Fibroblast of gingiva (primary cell): ENCODE results near the gene RCAN2.
A peak's percentile ranks its signal among the peaks of the same experiment; 100 is the strongest.

Experiments used
- DNase-seq: peaks from one replicate; pipeline ENCODE4 v3.0.0-alpha.2; 2011; ENCODE audit warnings: low read depth

The RCAN2 gene

DNA sequence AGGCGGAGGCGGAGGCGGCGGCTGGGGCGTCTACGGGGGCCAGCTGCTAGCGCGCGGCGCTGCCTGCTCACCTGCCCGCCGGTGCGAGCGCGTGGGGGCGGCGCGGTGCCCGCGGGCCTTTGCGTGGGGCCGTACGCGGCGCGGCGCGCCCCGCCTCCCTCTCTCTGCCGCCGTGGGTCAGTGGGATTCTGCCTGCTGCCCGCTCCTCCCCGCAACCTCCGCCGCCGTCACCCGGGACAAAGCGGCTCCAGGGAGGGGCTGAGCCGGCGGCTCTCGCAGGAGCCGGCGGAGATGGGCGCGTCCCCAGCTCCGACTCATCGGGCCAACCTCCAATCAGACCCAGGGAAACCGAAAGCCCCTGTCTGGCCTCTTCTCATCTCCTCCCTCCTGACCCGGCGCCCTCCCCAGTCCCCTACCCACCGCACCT lies at the start of gene RCAN2:
Gene RCAN2 (minus strand): TSS at position 249 of the 427 bp plus-strand sequence.
- peak; percentile 26 for DNase-seq

DNA sequence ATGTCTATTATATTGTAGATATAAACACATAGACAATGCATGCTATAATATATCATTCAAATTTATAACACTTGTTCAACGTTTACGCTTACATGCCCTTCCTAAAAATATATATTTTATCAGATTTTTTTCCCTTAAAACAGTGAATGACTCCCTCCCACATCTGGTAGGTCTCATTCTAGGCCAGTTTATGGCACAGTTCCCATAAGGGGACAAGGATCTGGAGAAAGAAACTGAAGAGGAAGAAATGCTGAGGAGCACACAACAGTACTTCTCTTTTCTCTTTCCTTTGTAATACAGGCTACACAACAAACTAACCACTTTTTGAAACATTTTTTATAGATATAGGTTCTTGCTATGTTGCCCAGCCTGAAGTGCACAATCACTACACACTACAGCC lies 48.6 kb upstream of the RCAN2 start:
- no peak for DNase-seq

DNA sequence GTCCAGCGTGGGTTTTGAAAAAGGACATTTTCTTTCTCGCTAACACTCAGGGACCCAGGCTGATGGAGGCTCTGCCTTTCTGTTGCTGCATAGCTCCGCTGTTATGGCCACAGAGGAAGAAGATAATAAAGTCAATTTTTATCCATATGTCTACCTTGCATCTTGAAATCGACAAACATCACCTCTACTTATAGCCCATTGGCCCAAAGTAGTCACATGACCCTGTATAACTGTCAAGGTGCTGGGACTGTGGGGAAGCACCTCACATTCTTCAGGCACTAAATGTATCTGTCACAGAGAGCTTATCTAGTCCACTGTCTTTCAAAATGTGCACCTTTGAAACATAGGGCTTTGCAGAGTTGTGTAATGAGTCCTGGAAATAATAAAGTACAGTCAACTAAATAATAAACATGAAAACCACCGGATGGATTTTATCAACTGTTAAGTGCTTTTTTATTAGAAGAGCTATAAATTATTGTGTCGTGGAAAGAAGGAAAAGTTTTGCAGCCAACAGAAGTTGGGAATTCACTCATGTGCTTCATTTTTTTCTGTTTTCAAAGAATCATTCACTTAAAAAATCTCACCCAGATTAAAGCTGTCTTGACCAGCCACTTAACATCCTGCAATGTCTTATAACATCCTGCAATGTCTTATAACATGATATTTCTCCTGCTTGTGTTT lies 47.7 kb upstream of the RCAN2 start:
- DNase-seq, result no peak

DNA sequence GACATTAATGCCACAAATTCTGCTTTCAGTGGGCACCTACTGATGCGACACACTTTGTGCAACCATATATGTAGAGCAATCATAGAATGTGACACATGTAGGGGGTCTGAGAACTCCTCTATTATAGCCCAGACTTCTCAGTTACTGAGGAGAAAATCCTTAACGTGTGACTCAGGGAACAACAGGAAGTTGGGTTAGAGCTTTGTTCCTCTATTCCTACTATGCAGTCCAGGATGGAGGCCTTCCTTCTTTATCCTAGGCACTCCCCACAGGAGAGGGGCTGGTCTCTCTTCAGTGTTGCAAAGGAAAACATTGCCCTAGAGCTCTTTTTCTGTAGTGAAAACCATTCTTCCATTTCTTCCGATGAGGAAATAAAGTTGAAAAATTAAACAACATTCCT lies 39.6 kb upstream of the RCAN2 start:
- DNase-seq, result no peak

DNA sequence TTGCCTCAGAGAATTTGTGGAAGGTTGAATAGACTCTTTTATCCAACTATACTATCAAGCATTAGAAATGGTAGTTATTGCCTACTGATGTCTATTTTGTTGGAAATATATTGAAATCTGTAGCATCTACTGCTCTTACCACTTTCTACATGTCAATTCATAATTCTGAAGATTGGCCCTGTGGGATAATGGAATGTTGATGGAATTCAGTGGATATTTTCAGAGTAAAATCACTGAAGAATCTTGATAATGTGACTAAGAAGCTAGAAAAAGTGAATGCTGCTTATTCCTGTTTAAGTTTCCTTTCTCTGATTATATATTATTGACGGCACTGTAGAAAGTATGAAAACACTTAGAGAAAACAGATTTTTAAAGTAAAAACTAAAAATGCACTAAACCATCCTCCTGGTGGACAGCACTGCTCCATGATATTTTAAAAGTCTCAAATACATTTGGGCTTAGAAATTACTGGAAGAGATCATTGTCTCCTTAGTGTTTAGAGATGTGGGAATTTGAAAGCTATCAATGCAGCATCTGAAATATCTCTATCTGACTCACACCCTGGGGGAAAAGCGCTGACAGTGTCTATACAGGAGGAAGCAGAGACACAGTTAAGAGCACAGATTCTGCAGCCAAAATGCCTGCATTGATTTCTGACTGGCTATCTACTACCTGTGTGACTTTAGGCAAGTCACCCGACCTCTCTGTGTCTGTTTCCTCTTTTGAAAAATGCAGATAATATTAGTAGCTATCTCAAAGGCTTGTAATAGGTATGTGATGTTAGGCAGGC lies 37.9 kb upstream of the RCAN2 start:
- DNase-seq, result no peak

DNA sequence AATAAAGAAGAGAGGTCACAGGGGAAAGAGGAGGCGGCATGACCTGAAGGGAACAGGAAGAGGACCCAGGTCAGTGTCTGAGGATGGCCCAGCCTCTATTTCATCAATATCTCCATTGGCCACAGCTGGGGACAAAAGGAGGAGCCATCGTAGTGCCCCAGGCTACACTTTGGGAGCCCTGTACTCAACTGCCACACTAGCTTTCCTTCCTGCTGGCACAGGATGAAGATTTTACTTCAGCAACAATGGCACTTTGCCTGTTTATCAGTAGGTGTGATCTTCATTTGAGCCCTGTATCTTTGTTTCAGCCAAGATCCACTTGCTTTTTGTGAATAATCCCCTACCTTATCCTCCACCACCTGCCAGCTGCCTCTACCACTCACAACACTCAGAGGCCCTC lies 35.4 kb upstream of the RCAN2 start:
- no peak for DNase-seq

DNA sequence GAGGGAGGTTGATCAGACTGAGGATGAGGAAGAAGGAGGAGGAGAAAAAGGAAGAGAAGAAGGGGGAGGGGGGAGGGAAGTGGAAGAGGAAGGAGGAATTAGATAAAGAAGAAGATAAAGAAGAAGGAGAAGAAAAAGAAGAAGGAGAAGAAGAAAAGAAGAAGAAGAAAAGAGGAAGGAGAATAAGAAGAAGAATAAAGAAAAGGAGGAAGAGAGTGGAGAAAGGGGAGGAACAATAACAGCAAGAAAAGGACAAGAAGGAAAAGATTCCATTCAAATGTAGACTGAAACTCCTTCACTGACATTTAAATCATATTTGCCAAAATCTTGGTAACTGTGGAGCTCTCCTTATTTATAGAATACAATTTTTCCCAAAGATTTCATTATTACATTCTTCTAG lies 34.3 kb upstream of the RCAN2 start:
- no peak for DNase-seq

DNA sequence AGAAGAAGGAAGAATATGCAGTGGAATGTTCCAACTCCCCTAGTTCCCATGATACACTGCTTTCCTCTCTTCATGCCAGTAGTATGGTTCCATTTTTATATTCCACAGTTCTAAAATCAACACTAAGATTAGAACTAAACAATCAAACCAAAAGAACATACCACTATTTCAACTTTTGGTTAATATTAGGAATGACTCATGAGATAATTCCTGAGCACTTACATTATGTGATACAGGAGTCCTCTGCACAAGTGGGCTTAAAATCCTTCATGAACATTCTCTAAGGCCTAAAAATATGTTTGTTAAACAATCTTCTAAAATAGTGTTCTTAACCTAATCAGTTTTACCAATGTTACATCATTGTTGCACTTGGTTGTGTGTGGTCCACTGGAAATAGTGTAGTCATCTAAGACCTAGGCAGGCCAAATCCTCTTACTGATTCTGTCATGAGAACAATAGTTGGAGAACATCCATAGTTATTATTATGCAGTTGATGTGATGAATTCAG lies 30.3 kb upstream of the RCAN2 start:
- DNase-seq, result peak; percentile 34

DNA sequence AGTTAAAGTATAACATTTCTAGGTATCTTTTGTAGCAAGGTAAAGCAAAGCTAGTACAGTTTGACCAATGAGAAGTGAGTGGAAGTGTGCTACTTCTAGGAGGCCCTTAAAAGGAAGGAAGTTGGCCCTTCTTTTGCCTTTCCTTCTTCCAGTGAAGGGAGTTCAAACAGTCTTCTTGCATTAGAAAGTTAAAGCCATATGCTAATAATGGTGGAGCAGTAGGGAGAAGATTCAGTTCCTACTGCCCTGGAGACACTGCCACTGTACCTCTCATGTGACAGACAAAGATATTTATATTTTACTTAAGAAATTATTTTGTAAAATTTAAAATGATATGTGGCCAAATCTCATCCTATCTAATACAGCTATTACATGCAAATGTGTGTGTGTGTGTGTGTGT lies 26.0 kb upstream of the RCAN2 start:
- DNase-seq, result no peak

DNA sequence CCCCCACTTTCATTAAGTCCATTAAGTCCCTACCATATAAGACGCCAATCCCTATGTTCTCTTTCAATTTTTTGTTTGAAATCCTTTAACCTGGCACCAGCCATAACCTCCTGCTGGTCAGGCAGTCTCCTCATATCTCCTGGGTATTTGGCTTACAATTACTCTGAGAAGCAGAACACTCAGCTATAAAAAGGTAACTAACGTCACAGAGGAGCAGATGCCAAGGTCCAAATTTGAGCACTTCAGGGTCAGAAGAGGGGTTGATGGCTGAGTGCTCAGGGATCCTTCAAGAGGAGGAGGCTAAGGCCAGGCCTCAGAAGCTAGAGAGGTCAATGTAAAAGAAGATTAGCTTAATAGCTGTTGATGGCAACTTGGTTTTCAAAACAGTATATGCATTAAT lies 22.3 kb upstream of the RCAN2 start:
- no peak for DNase-seq

DNA sequence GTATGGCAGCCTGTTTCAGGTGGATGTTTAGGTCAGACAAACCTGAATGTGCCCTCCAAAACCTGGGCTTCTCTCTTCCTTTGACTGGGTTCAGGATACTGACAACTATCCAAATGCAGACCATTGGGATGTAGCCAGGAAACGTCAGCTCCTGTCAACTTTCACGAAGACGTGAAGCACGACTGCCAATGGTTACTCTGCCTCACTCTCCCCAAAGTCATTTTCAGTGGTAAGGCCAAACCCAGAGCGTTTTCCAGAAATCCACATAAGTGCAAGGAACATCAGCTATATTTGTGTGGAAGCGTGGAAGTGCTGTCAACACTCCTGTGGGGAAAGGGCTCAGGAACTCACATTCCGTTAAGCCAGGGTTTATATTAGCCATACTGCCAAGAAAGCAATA lies 20.1 kb upstream of the RCAN2 start:
- no peak for DNase-seq

DNA sequence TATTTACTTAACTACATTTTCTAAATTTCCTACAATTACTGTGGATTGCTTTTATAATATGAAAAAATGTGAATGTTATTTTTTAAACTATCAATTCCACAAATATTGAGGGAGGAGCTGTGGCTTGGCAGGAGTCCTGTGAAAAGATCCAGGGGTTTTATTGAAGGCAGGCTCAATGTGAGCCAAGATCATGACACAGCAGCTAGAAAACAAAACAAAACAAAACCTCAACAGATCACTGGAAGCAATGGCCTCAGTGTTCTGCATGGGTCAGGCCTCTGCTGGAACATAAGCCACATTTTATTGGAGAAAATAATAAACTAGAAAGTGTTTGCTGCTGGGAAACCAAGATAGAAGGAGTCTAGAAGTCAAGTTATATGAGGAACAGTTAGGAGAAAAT lies 19.4 kb upstream of the RCAN2 start:
- DNase-seq, result peak; percentile 89

DNA sequence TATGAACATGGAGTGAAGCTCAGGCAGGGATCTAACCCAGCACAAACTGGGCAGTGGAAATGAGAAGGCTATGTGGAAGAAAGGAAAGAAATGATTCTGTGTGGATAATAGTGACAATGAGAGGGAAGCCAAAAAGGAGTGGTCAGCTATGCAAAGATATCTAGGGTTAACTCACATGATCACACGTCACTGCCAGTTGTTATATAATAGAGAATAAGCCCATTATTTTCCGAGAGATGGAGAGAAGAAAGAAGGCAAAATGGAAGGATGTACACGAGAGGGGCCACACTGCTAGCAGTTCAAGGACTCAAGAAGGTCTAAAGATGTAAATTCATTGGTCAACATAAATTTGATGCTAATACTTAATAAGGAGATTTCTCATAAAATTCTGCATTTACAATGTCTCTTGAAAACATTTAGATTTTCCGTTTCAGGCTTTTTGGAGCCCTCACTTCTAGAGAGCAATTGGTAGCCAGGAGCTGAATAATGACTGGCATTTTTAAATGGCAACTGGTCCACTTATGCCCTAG lies 18.8 kb upstream of the RCAN2 start:
- DNase-seq, result no peak

DNA sequence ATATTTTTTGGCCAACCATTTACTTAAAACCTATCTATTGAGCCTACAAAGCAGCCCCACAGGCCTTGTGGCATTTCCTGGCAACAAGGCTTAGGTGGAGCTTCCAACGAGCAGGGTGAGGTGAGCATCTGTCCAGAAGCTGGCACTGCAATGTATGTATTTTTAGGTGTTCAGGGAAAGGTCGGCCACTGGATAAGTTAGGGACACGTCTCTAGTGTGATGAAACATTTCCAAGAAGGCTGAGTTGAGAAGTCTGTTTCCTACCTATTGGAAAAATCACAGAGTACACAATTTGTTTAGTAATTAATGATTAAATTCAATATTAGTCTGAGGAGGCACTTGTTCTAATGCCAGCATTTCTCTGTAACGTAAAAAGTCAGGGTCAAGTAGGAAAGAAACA lies 17.8 kb upstream of the RCAN2 start:
- DNase-seq, result no peak

DNA sequence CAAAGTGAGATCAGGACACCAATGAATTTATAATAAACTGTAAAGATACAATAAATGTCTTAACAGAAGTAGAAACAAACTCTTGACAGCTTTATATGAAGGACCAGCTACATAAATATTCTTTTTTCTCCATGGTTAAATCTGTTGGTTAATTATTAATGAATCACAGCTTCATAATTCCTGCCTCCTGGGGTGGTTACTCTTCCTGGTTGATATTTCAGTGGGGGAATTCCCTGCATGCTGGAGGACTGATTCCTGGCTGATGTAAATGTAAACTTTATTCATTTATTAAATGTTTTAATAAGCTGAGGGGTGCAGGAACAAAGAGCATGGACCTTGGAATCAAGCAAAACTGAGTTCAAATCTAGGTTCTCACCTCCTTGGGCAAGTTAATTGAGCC lies 16.2 kb upstream of the RCAN2 start:
- DNase-seq, result no peak

DNA sequence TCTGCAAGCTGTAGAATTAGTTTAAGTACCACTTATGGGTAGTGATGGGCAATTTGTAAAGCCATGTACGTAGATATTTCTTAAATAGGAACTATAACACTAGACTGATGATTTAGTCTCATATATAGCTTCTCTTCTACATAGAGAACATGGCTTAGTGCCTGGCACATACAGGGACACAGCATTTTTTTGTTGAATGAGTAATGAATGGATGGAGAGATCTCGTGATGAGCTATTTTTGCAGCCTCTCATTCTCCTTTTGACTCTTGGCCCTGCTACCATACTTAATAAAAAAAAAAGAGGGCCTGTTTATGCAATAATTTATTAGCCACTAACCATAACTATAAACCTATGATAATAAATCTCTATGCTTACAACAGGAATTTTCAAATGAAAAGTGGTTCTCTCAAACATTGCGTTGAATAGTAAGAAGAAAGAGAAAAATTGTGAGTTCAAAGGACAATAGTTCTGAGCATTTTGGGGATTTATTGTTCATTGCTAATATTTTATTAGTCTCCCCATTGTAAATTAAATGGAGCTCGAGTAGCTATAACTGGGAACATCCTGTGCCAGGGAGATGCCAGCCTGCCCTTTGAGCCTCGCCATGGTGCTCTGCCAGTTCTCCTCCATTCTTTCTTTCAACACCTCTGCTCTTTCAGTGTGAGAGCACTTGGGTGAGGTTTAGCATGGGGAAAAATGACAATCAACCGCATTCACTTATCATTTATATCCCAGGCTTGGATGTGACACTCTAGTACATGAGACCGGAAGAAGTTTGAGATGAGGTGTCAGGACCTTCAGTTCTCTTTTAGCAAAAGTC lies 14.7 kb upstream of the RCAN2 start:
- DNase-seq, result no peak

DNA sequence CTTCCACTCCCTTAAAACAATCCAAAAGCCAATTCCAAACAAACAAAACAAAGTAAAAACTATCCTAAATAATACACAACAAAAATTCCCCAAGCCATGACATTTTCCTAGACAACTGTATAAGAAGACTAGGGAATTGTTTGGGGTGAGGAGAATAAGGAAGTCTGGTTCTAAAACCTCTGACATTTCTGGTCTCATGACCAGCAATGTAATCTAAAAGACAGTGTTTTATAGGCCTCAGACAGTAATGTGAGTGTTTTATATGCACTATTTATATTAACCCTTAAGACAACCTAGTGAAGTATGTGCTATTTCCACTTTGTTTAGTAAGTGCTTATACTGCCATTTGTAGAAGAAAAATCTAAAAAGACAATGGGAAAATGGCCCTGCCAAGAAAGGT lies 13.0 kb upstream of the RCAN2 start:
- no peak for DNase-seq

DNA sequence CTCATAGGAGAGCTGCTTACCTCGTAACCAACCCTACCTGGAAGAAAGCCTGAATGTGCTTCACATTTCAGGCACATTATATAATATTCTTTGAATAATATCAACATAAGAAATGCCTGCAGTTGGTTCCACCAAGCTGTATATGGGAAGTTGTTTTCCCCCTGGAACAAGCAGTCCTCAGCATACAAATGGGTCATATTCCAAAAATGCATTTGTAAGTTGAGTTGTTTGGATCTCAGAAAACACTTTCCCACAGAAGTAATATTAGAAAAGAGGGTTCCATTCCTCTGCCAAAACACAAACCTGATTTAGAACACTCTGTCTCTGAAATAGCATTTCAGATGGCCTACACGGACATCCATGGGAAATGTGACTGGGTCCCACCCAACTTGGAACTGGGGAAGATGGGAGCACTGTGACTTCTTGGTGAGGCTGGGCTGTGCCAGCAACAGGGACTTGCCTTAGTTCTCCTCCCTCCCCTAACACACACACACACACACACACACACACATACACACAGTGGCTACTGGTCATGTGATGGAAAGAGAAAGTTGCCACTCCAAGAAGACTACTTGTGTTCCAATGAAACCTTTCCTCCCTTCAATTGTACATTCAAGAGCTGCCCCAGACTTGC lies 11.4 kb upstream of the RCAN2 start:
- DNase-seq, result peak; percentile 38

DNA sequence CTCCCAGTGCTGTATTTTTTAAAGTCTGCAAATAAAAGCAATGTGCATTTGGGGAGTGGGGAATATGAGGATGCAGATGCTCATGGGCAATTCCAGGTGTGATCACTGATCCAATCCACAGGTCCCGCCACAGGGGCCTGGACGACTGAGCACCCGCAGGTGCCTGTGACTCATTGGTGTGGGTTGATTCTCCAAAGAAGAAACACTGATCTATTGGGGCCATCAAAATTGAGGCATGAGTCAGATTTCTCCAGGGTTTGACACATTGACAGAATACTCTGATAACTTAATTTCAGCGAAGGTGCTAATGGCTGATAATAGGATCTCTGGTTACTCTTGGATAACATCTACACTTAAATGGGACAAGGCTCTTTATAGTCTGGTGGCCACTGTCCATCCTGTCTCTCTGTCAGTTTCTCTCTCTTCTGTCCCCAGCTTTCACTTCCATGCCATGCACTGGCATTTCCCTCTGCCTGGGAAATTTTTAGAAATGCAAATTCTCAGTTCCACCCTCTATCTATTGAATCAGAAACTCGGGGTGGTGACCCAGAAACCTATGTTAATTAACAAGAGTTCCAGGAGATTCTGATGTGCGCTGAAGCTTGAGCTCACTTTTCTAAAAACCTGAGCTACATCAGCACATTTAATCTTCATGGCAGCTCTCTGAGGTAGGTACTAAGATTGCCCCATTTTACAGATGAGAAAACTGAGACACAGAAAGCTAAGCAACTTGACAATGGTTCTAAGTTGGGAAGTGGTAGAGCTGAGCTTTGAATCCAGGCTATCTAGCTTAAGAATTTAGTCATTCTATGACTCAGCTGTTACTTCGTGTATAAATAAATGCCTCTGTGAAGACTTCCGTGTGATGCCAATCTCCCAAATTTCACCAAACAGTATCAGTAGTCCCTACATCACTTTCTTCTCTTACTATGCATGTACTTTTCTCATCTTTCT lies 10.2 kb upstream of the RCAN2 start:
- DNase-seq, result peak; percentile 50

DNA sequence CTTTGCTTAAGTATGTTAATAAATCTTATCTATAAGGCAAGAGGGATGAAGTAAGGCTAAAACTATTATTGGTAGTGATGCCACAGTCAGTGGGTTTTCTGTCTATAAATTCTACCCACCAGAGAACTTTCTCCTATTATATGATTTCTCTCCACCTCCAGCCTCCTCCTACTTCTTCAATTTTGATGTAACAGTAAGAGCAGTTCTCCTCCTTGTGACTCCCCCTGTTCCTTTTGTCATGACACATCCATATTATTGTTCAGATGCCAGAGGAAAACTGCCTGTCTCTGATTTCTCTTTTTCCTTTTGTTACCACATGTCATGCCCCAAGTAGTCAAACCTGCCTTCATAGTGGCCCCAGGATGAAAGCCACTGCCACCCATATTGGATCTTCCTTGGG lies 9.1 kb upstream of the RCAN2 start:
- DNase-seq, result no peak
